ENCODE data around the gene CALY. TPM values are rescaled to one million over a fixed set of nuclear protein-coding genes. Genes with fewer than 3 reads are reported as not detected.
A peak's percentile ranks its signal among the peaks of the same experiment; 100 is the strongest.

The CALY gene
- polyA plus RNA-seq, 2 of the 4 experiments (the other 2 are of a cell fraction) = 0.30 to 0.63 TPM

- H3K4me1 ChIP-seq = peaks cover 9% of the 10 kb centered on the region; the same call in 1 of the 3 replicates
Measured at GRCh38 chr10:133378251-133379096, 41.8 kb upstream of the CALY start.

More at GRCh38 chr10:133378251-133379096, 41.8 kb upstream of the CALY start:
- TF ChIP-seq CBX2 (IDR thresholded peaks at IDR 0.05; ENCODE audit: borderline replicate concordance, low read depth) = no peak
- TF ChIP-seq NR3C1 (IDR thresholded peaks at IDR 0.05) = no peak
- TF ChIP-seq HDAC2 (IDR thresholded peaks at IDR 0.05) = no peak
- no peak for TF ChIP-seq CTCF (IDR thresholded peaks at IDR 0.05)
- peak; percentile 53; the same call in 1 of the 2 replicates for TF ChIP-seq MAX (IDR thresholded peaks at IDR 0.05)
- peak; percentile 36 for TF ChIP-seq POLR2A (IDR thresholded peaks at IDR 0.05; ENCODE audit: low read length)
- TF ChIP-seq RFX5 (IDR thresholded peaks at IDR 0.05) = no peak
- TF ChIP-seq USF2 (IDR thresholded peaks at IDR 0.05) = no peak
- no peak for TF ChIP-seq RCOR1 (IDR thresholded peaks at IDR 0.05; ENCODE audit: low read depth, low read length)
- TF ChIP-seq JUN (IDR thresholded peaks at IDR 0.05) = peak in 1 of 2 experiments; percentile 7; a peak in 2 of 5 replicates
- no peak for TF ChIP-seq FOSL2 (IDR thresholded peaks at IDR 0.05)
- TF ChIP-seq FOSL2 (CRISPR knock-in tag; IDR thresholded peaks at IDR 0.05) = no peak
- TF ChIP-seq BCL3 (IDR thresholded peaks at IDR 0.05) = no peak
- TF ChIP-seq ESRRA (IDR thresholded peaks at IDR 0.05; ENCODE audit: borderline replicate concordance, low read length) = no peak
- no peak for TF ChIP-seq CHD4 (IDR thresholded peaks at IDR 0.05; ENCODE audit: borderline replicate concordance)
- TF ChIP-seq HOXB5 (CRISPR knock-in tag; IDR thresholded peaks at IDR 0.05) = no peak
- no peak for TF ChIP-seq ZFP36 (IDR thresholded peaks at IDR 0.05; ENCODE audit: borderline replicate concordance, partially characterized antibody)
- no peak for TF ChIP-seq REST (IDR thresholded peaks at IDR 0.05)
- no peak for TF ChIP-seq ZNF302 (CRISPR knock-in tag; IDR thresholded peaks at IDR 0.05)
- no peak for TF ChIP-seq BHLHE40 (IDR thresholded peaks at IDR 0.05; ENCODE audit: low read depth, low read length)
- TF ChIP-seq TP53 (CRISPR knock-in tag; IDR thresholded peaks at IDR 0.05) = no peak
- peak; percentile 39; the same call in 1 of the 2 replicates for TF ChIP-seq PHF8 (IDR thresholded peaks at IDR 0.05; ENCODE audit: borderline replicate concordance, low read depth)
- no peak for TF ChIP-seq ELK1 (IDR thresholded peaks at IDR 0.05; ENCODE audit: low read depth, low read length)
- TF ChIP-seq SREBF2 (IDR thresholded peaks at IDR 0.05) = 0 out of 2 replicates have a peak, but pooled peaks have one; percentile 10
- ChIA-PET CTCF (interaction anchor here (1.3 to 2.3 kb wide), 2 partner anchors 49 to 64 kb away, joined by 4 to 15 read pairs; no protein-coding TSS in a partner anchor), POLR2A (interaction anchor here (0.7 kb wide), 1 partner anchor 17 kb away, joined by 3 read pairs; no protein-coding TSS in a partner anchor)
- WGBS (ENCODE audit: missing lambda C conversion rate) = 3% methylated on average over 62 of the region's 90 CpGs
- H3K27ac ChIP-seq = peak overlapping the region; percentile 76 to 92
- peak; percentile 45 to 48 for DNase-seq (ENCODE audit: low read depth in 1 of 2, low spot score in 1 of 2)
- H3K4me3 ChIP-seq = peak overlapping the region; percentile 94
- ATAC-seq = peak; percentile 67 to 81
- FAIRE-seq = no peak
- no peaks in the 10 kb centered on the region for H3K9me3 ChIP-seq
- H3K4me2 ChIP-seq = peak overlapping the region; percentile 93
